CD4-positive, alpha-beta T cell treated with Interleukin-12 subunit alpha and Interleukin-12 subunit beta, for 1 hour (primary cell): Measurements from ENCODE around the gene NUDT22.

ENCODE experiments used
- DNase-seq: peaks from one replicate; pipeline ENCODE4 v3.0.0-alpha.2; 2020

Gene NUDT22

DNA sequence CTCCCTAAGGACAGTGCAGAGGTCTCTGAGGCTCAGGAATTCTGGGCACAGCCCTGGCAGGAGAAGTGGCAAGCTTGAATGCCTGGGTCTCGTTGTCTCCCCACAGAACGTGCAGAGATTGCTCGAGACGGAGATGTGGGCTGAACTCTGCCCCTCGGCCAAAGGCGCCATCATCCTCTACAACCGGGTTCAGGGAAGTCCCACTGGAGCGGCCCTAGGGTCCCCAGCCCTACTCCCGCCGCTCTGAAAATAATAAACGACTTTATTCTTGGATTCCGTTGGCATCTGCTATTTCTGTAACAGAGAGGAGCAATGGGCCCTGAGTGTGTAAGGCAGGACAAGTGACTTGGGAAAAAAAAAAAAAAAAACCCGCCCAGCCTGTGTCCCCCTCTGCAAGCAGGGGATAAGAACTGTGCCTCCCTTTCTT, 3.7 kb downstream of the NUDT22 start:
- DNase-seq: no peak

DNA sequence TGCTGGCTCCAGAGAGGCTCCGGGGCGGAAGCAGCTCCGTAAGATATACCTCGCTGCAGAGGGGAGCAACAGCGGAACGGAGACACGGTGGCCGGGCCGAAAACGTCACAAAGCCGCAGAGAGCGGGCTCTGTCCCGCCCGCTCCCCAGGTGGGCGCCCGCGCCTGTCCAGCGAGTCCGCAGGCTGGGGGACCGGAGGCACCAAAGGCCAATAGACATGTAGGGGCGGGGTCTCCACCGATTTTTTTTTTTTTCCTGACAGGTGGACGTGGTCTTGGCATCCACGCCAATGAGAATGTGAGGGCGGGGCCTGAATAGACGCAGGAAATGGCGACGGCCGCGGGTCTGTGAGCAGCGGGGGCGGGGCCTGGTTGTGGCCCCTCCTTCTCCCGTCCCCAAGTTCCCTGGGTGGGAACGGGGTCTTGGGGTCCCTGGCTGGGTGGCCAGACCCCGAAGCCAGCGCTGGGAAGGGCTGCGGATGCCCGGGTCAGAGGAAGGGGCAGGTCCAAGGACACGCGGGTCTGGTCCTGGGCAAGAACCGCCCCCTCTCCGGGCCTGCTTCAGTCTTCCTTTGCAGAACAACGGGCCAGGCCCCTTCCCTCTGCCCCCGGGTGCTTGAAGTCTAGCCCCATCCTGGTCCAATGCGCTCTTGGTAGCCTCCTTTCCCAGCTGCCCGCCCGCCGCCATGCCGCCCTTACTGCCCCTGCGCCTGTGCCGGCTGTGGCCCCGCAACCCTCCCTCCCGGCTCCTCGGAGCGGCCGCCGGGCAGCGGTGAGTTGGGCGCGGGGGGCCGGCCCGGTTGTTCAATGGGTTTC, 4.3 kb downstream of the NUDT22 start, which contains the start of gene DNAJC4:
DNAJC4 (plus strand) TSS at position 378 of the 814 bp plus-strand sequence; CDS start at position 685, 307 bp downstream.
- peak; percentile 90 for DNase-seq

DNA sequence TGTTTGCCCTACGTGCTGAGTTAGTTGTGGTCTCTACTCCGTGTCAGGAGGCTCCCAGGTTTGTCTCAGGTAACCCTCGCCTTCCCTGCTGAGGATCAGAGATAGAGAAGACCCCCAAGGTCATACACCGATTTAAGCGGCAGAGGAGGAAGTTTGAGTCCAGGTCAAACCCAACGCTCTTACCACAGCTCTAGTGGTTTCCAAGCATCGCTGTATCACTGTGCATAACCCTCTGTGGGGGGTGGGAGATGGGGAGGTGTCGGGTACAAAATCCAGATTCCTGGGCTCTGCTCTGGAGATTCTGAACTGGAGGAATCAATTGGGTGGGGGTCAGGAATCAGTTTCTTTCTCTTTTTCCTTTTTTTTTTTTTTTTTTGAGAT, 4.9 kb downstream of the NUDT22 start:
- DNase-seq: no peak

DNA sequence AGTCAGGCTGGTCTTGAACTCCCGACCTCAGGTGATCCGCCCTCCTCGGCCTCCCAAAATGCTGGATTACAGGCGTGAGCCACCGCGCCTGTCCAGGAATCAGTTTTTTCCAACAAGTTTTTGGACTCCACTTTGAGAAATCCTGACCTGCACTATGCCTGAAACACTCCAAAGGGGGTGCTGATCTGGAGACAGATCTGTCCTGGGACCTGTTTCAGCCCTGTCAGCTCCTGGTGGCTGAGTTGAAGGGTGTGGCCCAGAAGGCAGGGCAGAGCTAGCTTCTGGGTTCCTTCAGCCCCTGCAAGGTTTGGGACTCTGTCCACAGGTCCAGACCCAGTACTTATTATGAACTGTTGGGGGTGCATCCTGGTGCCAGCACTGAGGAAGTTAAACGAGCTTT, 5.5 kb downstream of the NUDT22 start:
- DNase-seq: no peak

- no peak for DNase-seq
Measured at GRCh38 chr11:64232182-64232966, 6.3 kb downstream of the NUDT22 start.

DNA sequence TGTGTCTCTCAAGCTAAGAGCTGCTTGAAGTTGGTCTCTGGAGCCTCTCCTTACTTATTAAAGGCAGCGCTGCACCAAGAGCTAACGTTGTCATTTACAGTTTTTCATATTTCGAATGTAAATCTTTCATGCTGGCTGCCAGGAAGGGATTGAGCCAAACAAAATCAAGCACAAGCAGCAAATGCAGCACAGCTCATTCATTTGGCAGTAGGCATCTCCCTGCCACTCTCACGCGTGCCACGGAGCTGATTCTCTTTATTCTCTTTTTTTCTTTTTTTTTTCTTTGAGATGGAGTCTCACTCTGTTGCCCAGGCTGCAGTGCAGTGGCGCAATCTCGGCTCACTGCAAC, 6.9 kb downstream of the NUDT22 start:
- DNase-seq: no peak

DNA sequence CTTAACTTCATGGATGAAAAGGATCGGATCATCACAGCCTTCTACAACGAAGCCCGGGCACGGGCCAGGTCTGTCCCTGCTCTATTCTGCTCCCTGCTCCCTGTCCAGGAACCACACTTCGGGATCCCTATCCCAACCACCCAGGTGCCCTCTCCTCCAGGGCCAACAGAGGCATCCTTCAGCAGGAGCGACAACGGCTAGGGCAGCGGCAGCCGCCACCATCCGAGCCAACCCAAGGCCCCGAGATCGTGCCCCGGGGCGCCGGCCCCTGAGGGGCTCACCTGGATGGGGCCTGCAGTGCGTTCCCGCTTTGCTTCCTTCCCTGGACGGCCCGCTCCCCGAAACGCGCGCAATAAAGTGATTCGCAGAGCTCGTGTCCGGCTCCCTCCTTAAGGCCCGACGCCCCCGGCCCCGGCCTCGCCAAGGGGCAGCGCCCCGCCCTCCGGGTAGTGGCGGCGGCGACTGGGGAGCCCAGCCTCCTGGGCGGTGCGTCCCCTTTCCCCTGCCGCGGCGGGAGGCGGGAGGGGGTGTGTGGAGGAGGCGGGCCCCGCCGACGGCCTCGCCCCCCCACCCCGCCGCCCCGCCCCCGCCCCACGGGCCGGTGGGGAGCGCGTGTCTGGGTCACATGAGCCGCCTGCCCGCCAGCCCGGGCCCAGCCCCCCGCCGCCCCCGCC, 8.0 kb downstream of the NUDT22 start, which contains the start of gene VEGFB:
VEGFB (plus strand) TSS at position 672 of the 674 bp plus-strand sequence. CDS start 250 bp downstream, outside the sequence.
- peak; percentile 84 for DNase-seq

DNA sequence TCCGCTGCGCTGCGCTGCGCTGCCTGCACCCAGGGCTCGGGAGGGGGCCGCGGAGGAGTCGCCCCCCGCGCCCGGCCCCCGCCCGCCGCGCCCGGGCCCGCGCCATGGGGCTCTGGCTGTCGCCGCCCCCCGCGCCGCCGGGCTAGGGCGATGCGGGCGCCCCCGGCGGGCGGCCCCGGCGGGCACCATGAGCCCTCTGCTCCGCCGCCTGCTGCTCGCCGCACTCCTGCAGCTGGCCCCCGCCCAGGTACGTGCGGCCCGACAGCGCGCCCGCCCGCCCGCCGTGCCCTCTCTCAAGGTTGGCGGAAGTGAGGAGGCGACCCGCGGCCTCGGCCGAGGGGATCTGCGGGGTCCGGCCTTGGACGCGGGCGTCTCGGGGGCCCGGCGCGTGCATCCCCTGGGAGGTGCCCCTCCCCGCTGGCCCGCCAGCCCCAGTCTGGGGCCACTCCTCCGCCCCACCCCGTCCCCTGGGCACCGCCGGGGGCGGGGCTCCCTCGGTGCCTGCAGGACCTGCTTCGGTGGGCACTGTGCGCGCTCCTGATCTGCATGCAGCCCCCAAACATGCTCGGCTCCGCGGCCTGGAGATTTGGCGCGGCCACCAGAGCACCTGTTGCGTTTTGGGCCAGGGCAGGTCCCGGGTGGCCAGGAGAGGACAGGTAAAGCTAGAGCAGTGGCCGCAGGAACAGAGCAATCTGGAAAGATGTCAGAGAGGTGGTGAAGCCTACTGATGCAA, 8.7 kb downstream of the NUDT22 start:
- DNase-seq: peak; percentile 56

GRCh38 chr11:64235437-64236161, 9.5 kb downstream of the NUDT22 start:
- DNase-seq: no peak

- no peak for DNase-seq
Measured at GRCh38 chr11:64237484-64237951, 11.4 kb downstream of the NUDT22 start.

- DNase-seq: no peak
Measured at GRCh38 chr11:64238076-64238475, 12.0 kb downstream of the NUDT22 start.

- no peak for DNase-seq
Measured at GRCh38 chr11:64238999-64239398, 12.9 kb downstream of the NUDT22 start.

DNA sequence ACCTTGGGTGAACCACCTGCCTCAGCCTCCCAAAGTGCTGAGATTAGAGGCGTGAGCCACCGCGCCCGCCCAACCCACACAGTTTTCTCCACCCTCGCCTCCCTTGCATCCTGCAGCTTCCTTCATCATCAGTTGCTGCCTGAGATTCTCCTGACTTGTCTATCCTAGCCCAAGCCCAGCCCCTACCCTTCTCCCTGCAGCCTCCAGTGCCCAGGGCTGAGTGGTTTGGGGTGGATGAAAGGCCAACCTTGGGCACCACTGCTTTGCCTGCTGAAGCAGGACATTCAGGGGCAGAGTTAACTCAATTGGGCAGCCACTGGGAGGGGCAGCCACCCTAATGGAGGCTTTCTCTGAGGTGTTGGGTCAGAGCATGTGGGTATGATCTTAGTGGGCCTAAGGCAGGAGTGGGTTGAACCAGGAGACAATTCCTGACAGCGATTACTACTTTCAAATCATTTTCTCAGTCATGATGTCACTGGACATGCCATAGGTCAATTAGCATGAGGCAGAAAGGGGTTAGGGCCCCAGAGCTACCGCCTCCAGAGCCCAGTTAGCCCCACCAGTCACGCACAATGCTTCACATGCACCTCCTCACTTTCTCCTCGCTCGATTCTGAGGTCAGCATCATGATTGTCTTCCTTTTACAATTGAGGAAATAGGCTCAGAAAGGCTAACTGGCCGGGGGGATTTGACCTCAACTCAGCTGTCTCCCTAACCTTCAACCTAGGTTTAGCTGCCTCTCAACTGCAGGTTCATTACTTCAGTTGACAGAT, 13.8 kb downstream of the NUDT22 start:
- no peak for DNase-seq

GRCh38 chr11:64240435-64241240, 14.6 kb downstream of the NUDT22 start, which contains the start of gene FKBP2:
Gene FKBP2, plus strand, starts transcription at chr11:64241095. Its CDS starts 1,293 bp downstream, at chr11:64242388.
- DNase-seq: peak; percentile 99

- no peak for DNase-seq
Measured at GRCh38 chr11:64241241-64241490, 15.1 kb downstream of the NUDT22 start.

- DNase-seq: peak; percentile 100
Measured at GRCh38 chr11:64241491-64242374, 15.7 kb downstream of the NUDT22 start.

DNA sequence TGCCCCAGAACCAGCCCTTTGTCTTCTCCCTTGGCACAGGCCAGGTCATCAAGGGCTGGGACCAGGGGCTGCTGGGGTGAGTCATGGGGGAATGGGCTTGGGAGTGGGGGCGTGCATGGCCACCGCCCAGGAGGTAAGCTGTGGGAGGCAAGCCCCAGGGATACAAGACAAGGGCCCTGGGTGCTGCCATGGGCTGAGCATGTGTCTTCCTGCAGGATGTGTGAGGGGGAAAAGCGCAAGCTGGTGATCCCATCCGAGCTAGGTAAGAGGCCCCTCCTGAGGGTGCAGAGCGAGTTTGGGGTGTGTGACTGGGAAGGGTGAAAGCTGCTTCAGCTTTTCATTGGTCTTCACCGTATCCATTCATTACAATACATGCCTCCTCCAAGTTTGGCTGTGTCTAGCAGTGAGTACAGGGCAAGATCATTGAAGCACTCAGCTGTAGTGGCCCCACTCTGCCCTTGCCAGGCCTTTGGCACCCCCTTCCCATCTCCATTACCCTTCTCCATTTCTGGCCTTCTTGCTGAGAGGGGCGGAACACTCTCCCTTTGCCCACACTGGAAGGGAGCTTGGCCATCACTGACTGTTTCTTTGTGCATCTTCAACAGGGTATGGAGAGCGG, 17.3 kb downstream of the NUDT22 start:
- no peak for DNase-seq

DNA sequence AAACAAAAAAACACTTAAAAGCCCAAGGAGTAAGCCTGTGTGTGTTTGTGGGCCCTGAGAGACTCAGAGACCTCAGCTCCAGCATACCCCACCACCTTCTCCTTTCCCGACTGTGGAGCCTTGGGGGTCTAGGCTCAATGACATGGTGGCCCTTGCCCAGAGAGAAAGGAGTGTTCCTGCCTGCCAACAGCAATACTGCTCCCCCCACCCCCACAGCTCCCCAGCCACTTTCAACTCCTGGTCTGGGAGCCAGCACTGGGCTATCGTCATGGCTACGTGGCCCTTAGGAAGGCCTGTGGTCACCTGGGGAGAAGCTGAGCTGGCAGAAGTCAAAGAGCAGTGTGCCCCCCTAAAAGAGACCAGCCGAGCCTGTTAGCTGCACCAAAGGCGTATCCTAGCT, 18.0 kb downstream of the NUDT22 start:
- DNase-seq: no peak

DNA sequence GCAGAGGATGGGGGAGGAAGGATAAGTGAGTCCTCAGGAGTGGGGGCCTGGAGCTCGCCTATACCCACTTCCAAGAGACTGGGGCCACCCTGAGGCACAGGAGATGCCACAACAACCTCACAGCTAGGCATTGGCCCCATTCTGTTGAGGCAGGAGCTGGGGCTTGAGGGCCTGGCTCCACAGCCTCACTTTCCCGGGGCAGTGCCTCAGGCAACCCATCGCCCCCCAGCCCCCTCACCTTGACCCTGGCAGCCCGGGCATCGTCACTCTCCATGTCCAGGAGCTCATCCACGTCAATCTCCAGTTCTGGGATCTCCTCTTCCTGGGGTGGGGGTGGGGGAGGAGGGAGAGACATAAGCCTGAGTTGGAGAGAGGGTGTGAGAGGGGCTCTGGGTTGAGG, 18.9 kb downstream of the NUDT22 start:
- no peak for DNase-seq
